ENCODE results near the gene KCTD1.

DNA sequence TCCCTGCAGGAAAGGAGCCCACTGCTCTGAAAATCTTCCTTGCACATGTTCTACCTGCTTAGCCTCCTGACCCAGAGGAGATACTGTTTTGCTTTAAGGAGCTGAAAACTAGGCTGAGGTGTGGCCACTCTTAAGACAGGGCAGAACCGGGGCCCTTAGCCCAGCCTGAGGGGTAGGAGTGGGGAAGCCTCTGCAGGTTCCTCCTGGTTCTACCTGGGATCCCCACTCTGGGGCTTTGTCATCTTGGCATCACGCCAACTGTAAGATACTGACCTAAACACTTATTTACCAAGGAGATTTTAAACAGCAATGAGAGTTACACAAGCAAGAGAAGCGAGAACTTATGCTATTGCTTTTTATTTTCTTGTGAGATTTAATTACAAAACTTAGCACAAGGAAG, 86.9 kb downstream of the KCTD1 start:
- TF ChIP-seq HNF4G (IDR thresholded peaks at IDR 0.05) (no peak), TAF1 (conservative IDR thresholded peaks at IDR 0.05) (no peak), RAD21 (IDR thresholded peaks at IDR 0.05) (no peak), REST (IDR thresholded peaks at IDR 0.05) (no peak), EGR1 (IDR thresholded peaks at IDR 0.05; ENCODE audit: low read depth in 2 of 2) (no peak), RXRA (IDR thresholded peaks at IDR 0.05) (no peak), GABPA (IDR thresholded peaks at IDR 0.05 in 1 of 2, conservative IDR thresholded peaks at IDR 0.05 in 1 of 2) (no peak), SP1 (IDR thresholded peaks at IDR 0.05) (no peak), YY1 (IDR thresholded peaks at IDR 0.05) (no peak), FOXA1 (IDR thresholded peaks at IDR 0.05) (no peak), JUND (IDR thresholded peaks at IDR 0.05) (no peak), HNF4A (conservative IDR thresholded peaks at IDR 0.05) (no peak)
- TF ChIP-seq, protein P1, sequence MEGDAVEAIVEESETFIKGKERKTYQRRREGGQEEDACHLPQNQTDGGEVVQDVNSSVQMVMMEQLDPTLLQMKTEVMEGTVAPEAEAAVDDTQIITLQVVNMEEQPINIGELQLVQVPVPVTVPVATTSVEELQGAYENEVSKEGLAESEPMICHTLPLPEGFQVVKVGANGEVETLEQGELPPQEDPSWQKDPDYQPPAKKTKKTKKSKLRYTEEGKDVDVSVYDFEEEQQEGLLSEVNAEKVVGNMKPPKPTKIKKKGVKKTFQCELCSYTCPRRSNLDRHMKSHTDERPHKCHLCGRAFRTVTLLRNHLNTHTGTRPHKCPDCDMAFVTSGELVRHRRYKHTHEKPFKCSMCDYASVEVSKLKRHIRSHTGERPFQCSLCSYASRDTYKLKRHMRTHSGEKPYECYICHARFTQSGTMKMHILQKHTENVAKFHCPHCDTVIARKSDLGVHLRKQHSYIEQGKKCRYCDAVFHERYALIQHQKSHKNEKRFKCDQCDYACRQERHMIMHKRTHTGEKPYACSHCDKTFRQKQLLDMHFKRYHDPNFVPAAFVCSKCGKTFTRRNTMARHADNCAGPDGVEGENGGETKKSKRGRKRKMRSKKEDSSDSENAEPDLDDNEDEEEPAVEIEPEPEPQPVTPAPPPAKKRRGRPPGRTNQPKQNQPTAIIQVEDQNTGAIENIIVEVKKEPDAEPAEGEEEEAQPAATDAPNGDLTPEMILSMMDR (IDR thresholded peaks at IDR 0.05; ENCODE audit: low read depth, low read length, missing input control) = no peak
- TF ChIP-seq, protein P2, sequence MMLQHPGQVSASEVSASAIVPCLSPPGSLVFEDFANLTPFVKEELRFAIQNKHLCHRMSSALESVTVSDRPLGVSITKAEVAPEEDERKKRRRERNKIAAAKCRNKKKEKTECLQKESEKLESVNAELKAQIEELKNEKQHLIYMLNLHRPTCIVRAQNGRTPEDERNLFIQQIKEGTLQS (IDR thresholded peaks at IDR 0.05) = no peak
